Memory B cell (primary cell): ENCODE results near the gene ESPL1.
"Not testable (repeated sequence)": the region's sequence is repeated elsewhere in the genome, so short reads cannot be mapped to it uniquely, and the experiment has no call there.

ENCODE experiments used
- ATAC-seq: fragments of 150-1000 bp; cut with Tn5 transposase; 2 replicates; pipeline ENCODE4 v1.10.0; 2021; ENCODE audit warnings: low read depth, mild to moderate bottlenecking, moderate library complexity
- DNase-seq, 2 donors: peaks; one replicate each; pipeline ENCODE4 v3.0.0; 2022; ENCODE audit warnings: low spot score in 2 of 2
- H3K27ac Mint-ChIP-seq: one replicate; pipeline ENCODE4 v1.8.0; 2022; ENCODE audit warnings: mild to moderate bottlenecking, moderate library complexity, mixed read lengths
- H3K27me3 Mint-ChIP-seq: one replicate; pipeline ENCODE4 v1.8.0; 2022; ENCODE audit warnings: mixed read lengths
- H3K36me3 Mint-ChIP-seq: one replicate; pipeline ENCODE4 v1.8.0; 2022; ENCODE audit warnings: mild to moderate bottlenecking, mixed read lengths
- H3K4me1 Mint-ChIP-seq: one replicate; pipeline ENCODE4 v1.8.0; 2022; ENCODE audit warnings: mixed read lengths
- H3K4me3 Mint-ChIP-seq: one replicate; pipeline ENCODE4 v1.8.0; 2022; ENCODE audit warnings: mild to moderate bottlenecking, moderate library complexity, mixed read lengths
- H3K9me3 Mint-ChIP-seq: one replicate; pipeline ENCODE4 v1.8.0; 2022; ENCODE audit warnings: mixed read lengths

Gene ESPL1

GRCh38 chr12:53295070-53295890 lies 27.2 kb downstream of the ESPL1 start, which contains the start of gene PFDN5:
PFDN5 (plus strand) TSS chr12:53295542; CDS start chr12:53295568, 26 bp downstream.
- Mint-ChIP-seq H3K27me3 (no peaks in the 10 kb centered on the region), H3K36me3 (peaks cover 3% of the 10 kb centered on the region), H3K9me3 (no peaks in the 10 kb centered on the region), H3K4me1 (peaks cover 13% of the 10 kb centered on the region), H3K27ac (peak within 1 kb of the TSS; percentile 98), H3K4me3 (peak within 1 kb of the TSS; percentile 98)
- peak; percentile 89 for ATAC-seq
- DNase-seq, result peak; percentile 80 to 84

GRCh38 chr12:53295891-53296219 lies 27.8 kb downstream of the ESPL1 start:
- peak; percentile 1 for ATAC-seq
- no peaks in the 10 kb centered on the region for H3K9me3 Mint-ChIP-seq
- no peaks in the 10 kb centered on the region for H3K27me3 Mint-ChIP-seq
- peaks cover 3% of the 10 kb centered on the region for H3K36me3 Mint-ChIP-seq
- no peak for DNase-seq
- peak overlapping the region; percentile 98 for H3K27ac Mint-ChIP-seq
- peak overlapping the region; percentile 98 for H3K4me3 Mint-ChIP-seq
- peaks cover 18% of the 10 kb centered on the region for H3K4me1 Mint-ChIP-seq

- H3K4me3 Mint-ChIP-seq, H3K27ac Mint-ChIP-seq, H3K36me3 Mint-ChIP-seq, H3K27me3 Mint-ChIP-seq, ATAC-seq, H3K9me3 Mint-ChIP-seq, DNase-seq: not testable (repeated sequence)
- peaks cover 24% of the 10 kb centered on the region for H3K4me1 Mint-ChIP-seq
Observed at GRCh38 chr12:53297106-53297505, 29.0 kb downstream of the ESPL1 start.

GRCh38 chr12:53298164-53298563 lies 30.1 kb downstream of the ESPL1 start:
- Mint-ChIP-seq H3K9me3 (no peaks in the 10 kb centered on the region), H3K27ac (peak overlapping the region; percentile 25), H3K4me3 (no peak overlapping the region), H3K36me3 (peaks cover 13% of the 10 kb centered on the region), H3K4me1 (peaks cover 30% of the 10 kb centered on the region), H3K27me3 (no peaks in the 10 kb centered on the region)
- no peak for DNase-seq
- ATAC-seq, result no peak

GRCh38 chr12:53299101-53299453 lies 31.0 kb downstream of the ESPL1 start:
- H3K9me3 Mint-ChIP-seq, result no peaks in the 10 kb centered on the region
- no peak for DNase-seq
- H3K27ac Mint-ChIP-seq, result peak overlapping the region; percentile 88
- peak overlapping the region; percentile 92 for H3K4me3 Mint-ChIP-seq
- H3K27me3 Mint-ChIP-seq, result no peaks in the 10 kb centered on the region
- peaks cover 13% of the 10 kb centered on the region for H3K36me3 Mint-ChIP-seq
- H3K4me1 Mint-ChIP-seq, result peaks cover 30% of the 10 kb centered on the region
- ATAC-seq, result no peak

GRCh38 chr12:53299454-53300180 lies 31.5 kb downstream of the ESPL1 start, which contains the start of gene MYG1:
MYG1 (plus strand) TSS chr12:53299695; CDS start chr12:53299738, 43 bp downstream.
- Mint-ChIP-seq H3K4me1 (peaks cover 30% of the 10 kb centered on the region), H3K27ac (peak within 1 kb of the TSS; percentile 88), H3K36me3 (peaks cover 13% of the 10 kb centered on the region), H3K9me3 (no peaks in the 10 kb centered on the region), H3K4me3 (peak within 1 kb of the TSS; percentile 92), H3K27me3 (no peaks in the 10 kb centered on the region)
- peak; percentile 68 to 75 for DNase-seq
- ATAC-seq, result peak; percentile 68

- H3K9me3 Mint-ChIP-seq, result no peaks in the 10 kb centered on the region
- peaks cover 30% of the 10 kb centered on the region for H3K4me1 Mint-ChIP-seq
- peaks cover 13% of the 10 kb centered on the region for H3K36me3 Mint-ChIP-seq
- no peak for DNase-seq
- ATAC-seq, result no peak
- peak overlapping the region; percentile 88 for H3K27ac Mint-ChIP-seq
- peak overlapping the region; percentile 92 for H3K4me3 Mint-ChIP-seq
- no peaks in the 10 kb centered on the region for H3K27me3 Mint-ChIP-seq
Observed at GRCh38 chr12:53300187-53300586, 32.1 kb downstream of the ESPL1 start.

- Mint-ChIP-seq H3K36me3 (peaks cover 20% of the 10 kb centered on the region), H3K4me3 (no peak overlapping the region), H3K27ac (no peak overlapping the region), H3K9me3 (no peaks in the 10 kb centered on the region), H3K4me1 (peaks cover 24% of the 10 kb centered on the region), H3K27me3 (no peaks in the 10 kb centered on the region)
- DNase-seq, result no peak
- no peak for ATAC-seq
Observed at GRCh38 chr12:53302903-53303302, 34.8 kb downstream of the ESPL1 start.

GRCh38 chr12:53306826-53307225 lies 38.7 kb downstream of the ESPL1 start:
- Mint-ChIP-seq H3K36me3 (peaks cover 32% of the 10 kb centered on the region), H3K27ac (no peak overlapping the region), H3K4me1 (peaks cover 6% of the 10 kb centered on the region), H3K9me3 (no peaks in the 10 kb centered on the region), H3K27me3 (no peaks in the 10 kb centered on the region), H3K4me3 (no peak overlapping the region)
- ATAC-seq (no peak), DNase-seq (no peak)

- Mint-ChIP-seq H3K27ac (peak overlapping the region; percentile 25), H3K4me1 (no peaks in the 10 kb centered on the region), H3K4me3 (no peak overlapping the region), H3K27me3 (no peaks in the 10 kb centered on the region), H3K9me3 (no peaks in the 10 kb centered on the region), H3K36me3 (peaks cover 26% of the 10 kb centered on the region)
- ATAC-seq (no peak), DNase-seq (no peak)
Observed at GRCh38 chr12:53308276-53308675, 40.2 kb downstream of the ESPL1 start.

- Mint-ChIP-seq H3K9me3 (no peaks in the 10 kb centered on the region), H3K27me3 (no peaks in the 10 kb centered on the region), H3K4me1 (peaks cover 8% of the 10 kb centered on the region), H3K36me3 (peaks cover 33% of the 10 kb centered on the region), H3K4me3 (no peak overlapping the region), H3K27ac (no peak overlapping the region)
- peak; percentile 37 for ATAC-seq
- DNase-seq, result no peak
Observed at GRCh38 chr12:53313996-53314395, 45.9 kb downstream of the ESPL1 start.

- H3K27ac Mint-ChIP-seq, result peak overlapping the region; percentile 86
- DNase-seq, result no peak
Observed at GRCh38 chr12:53320352-53321195, 52.5 kb downstream of the ESPL1 start.

GRCh38 chr12:53324113-53324778 lies 56.1 kb downstream of the ESPL1 start:
- H3K9me3 Mint-ChIP-seq, result no peaks in the 10 kb centered on the region
- DNase-seq, result peak; percentile 40 to 52
- peaks cover 6% of the 10 kb centered on the region for H3K27me3 Mint-ChIP-seq
- peaks cover under 1% of the 10 kb centered on the region for H3K36me3 Mint-ChIP-seq
- peak; percentile 45 for ATAC-seq
- H3K4me3 Mint-ChIP-seq, result peak overlapping the region; percentile 92
- H3K4me1 Mint-ChIP-seq, result peaks cover 27% of the 10 kb centered on the region
- peak overlapping the region; percentile 86 for H3K27ac Mint-ChIP-seq

More at GRCh38 chr12:53320352-53321195, 52.5 kb downstream of the ESPL1 start:
- H3K36me3 Mint-ChIP-seq, result peaks cover 13% of the 10 kb centered on the region
- H3K27me3 Mint-ChIP-seq, result no peaks in the 10 kb centered on the region
- no peak for ATAC-seq
- no peaks in the 10 kb centered on the region for H3K9me3 Mint-ChIP-seq
- H3K4me1 Mint-ChIP-seq, result peaks cover 25% of the 10 kb centered on the region
- peak overlapping the region; percentile 94 for H3K4me3 Mint-ChIP-seq
